WTC11 (cell line): ENCODE measurements around the gene PLEKHH3.

ENCODE experiments used
- FOXP4 ChIP-seq: sonication (generic); formaldehyde crosslinking; IDR thresholded peaks from 2 replicates; pipeline ENCODE4 v1.8.0; 2022; ENCODE audit warnings: mild to moderate bottlenecking, missing genetic modification reagents
- TCF7 ChIP-seq: sonication (generic); formaldehyde crosslinking; IDR thresholded peaks from 2 replicates; pipeline ENCODE4 v1.8.0; 2022; ENCODE audit warnings: mild to moderate bottlenecking, low read depth, missing genetic modification reagents, moderate library complexity
- ZNF317 ChIP-seq: sonication (generic); formaldehyde crosslinking; IDR thresholded peaks from 2 replicates; pipeline ENCODE4 v1.8.1; 2023; ENCODE audit warnings: low read depth, mild to moderate bottlenecking, moderate library complexity, missing genetic modification reagents, borderline replicate concordance
- TF ChIP-seq, protein P1 (sequence below): fragments of 200-600 bp; IDR thresholded peaks from 2 replicates; pipeline ENCODE4 v1.8.0; 2022; ENCODE audit warnings: antibody characterized with exemption
- TF ChIP-seq, protein P2 (sequence below): sonication (generic); formaldehyde crosslinking; IDR thresholded peaks from 2 replicates; pipeline ENCODE4 v1.8.1; 2022; ENCODE audit warnings: missing genetic modification reagents, borderline replicate concordance

GRCh38 chr17:42675965-42676423, 800 bp downstream of the PLEKHH3 start:
- TF ChIP-seq TCF7 (no peak), FOXP4 (CRISPR knock-in tag) (0 out of 2 replicates have a peak, but pooled peaks have one; percentile 30), ZNF317 (CRISPR knock-in tag) (no peak)
- TF ChIP-seq, protein P1, sequence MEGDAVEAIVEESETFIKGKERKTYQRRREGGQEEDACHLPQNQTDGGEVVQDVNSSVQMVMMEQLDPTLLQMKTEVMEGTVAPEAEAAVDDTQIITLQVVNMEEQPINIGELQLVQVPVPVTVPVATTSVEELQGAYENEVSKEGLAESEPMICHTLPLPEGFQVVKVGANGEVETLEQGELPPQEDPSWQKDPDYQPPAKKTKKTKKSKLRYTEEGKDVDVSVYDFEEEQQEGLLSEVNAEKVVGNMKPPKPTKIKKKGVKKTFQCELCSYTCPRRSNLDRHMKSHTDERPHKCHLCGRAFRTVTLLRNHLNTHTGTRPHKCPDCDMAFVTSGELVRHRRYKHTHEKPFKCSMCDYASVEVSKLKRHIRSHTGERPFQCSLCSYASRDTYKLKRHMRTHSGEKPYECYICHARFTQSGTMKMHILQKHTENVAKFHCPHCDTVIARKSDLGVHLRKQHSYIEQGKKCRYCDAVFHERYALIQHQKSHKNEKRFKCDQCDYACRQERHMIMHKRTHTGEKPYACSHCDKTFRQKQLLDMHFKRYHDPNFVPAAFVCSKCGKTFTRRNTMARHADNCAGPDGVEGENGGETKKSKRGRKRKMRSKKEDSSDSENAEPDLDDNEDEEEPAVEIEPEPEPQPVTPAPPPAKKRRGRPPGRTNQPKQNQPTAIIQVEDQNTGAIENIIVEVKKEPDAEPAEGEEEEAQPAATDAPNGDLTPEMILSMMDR = no peak
- TF ChIP-seq, protein P2, sequence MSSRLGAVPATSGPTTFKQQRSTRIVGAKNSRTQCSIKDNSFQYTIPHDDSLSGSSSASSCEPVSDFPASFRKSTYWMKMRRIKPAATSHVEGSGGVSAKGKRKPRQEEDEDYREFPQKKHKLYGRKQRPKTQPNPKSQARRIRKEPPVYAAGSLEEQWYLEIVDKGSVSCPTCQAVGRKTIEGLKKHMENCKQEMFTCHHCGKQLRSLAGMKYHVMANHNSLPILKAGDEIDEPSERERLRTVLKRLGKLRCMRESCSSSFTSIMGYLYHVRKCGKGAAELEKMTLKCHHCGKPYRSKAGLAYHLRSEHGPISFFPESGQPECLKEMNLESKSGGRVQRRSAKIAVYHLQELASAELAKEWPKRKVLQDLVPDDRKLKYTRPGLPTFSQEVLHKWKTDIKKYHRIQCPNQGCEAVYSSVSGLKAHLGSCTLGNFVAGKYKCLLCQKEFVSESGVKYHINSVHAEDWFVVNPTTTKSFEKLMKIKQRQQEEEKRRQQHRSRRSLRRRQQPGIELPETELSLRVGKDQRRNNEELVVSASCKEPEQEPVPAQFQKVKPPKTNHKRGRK (CRISPR knock-in tag) = no peak
